Measurements from ENCODE around the gene ST3GAL5.
A peak's percentile ranks its signal among the peaks of the same experiment; 100 is the strongest.

ST3GAL5 gene

DNA sequence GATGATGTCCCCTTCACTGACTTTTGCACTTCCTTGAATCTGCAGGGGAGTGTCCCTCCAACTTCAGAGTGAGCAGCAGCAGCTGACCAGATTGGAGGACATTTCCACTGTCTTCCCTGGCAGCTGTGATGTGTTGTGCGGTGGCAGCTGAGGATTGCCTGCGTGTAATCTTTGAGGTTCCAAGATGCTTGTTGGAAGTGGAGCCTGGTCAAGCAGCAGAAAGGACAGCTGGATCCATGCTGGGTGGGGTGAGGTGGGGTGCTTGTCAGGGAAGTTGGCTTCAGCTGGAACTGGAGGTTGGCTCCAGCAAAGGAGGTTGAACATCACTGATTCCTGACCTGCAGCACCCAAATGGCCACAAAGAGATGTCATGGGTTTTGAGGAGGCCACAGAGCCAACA, 64.8 kb downstream of the ST3GAL5 start:
- Mint-ChIP-seq H3K4me3 (no peak overlapping the region), H3K36me3 (no peaks in the 10 kb centered on the region), H3K9me3 (no peaks in the 10 kb centered on the region), H3K27me3 (peaks cover 12% of the 10 kb centered on the region), H3K27ac (no peak overlapping the region), H3K4me1 (peaks cover 17% of the 10 kb centered on the region)
- ATAC-seq, result no peak

DNA sequence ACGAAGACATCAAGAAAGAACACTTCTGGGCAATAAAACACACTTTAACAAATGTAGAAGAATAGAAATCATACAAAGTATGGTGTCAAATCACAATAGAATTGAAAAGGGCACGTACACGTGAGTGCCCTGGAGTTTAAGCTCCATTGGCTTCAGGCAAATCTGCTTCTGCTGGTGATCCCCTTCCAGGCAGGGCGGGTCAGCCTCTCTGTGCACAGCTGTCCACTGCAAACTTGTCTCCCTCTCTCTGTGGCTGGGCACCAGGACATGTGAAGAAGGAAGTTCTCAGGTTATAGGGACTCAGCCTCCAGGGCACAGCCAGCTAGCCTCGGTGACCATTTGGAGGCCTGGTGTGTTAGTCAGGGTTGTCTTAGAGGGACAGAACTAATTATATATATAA, 66.0 kb downstream of the ST3GAL5 start:
- H3K27ac Mint-ChIP-seq, result no peak overlapping the region
- ATAC-seq, result no peak
- H3K27me3 Mint-ChIP-seq, result peaks cover 17% of the 10 kb centered on the region
- H3K9me3 Mint-ChIP-seq, result no peaks in the 10 kb centered on the region
- H3K4me1 Mint-ChIP-seq, result peaks cover 11% of the 10 kb centered on the region
- no peaks in the 10 kb centered on the region for H3K36me3 Mint-ChIP-seq
- no peak overlapping the region for H3K4me3 Mint-ChIP-seq

DNA sequence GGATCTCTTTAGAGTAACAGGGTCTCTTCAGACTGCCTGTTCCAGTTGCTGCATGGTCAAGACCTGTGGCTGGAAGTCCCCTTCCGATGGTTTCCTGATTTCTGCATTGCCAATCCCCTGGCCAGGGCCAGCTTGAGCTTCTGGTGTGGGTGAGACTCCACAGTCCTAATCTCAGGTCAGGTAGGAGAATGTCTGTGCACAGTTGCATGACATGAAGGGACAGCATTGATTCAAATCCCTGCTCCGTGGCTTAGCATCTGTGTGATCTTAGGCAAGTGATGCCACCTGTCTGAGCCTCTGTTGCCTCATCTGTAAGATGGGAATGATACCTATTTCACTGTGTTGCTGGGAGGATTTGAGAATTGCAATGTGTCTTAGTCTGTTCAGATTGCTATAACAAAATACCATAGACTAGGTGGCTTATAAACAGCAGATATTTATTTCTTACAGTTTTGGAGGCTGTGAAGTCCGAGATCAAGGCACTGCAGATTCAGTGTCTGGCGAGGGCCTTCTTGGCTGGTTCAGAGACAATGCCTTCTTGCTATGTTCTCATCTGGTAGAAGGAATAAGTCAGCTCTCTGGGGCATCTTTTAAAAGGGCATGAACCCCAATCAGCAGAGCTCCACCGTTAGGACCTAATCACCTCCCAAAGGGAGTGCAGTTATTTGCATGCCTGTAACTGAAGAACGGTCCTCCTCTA, 68.8 kb downstream of the ST3GAL5 start:
- H3K36me3 Mint-ChIP-seq, result no peaks in the 10 kb centered on the region
- peaks cover 21% of the 10 kb centered on the region for H3K27me3 Mint-ChIP-seq
- ATAC-seq, result no peak

DNA sequence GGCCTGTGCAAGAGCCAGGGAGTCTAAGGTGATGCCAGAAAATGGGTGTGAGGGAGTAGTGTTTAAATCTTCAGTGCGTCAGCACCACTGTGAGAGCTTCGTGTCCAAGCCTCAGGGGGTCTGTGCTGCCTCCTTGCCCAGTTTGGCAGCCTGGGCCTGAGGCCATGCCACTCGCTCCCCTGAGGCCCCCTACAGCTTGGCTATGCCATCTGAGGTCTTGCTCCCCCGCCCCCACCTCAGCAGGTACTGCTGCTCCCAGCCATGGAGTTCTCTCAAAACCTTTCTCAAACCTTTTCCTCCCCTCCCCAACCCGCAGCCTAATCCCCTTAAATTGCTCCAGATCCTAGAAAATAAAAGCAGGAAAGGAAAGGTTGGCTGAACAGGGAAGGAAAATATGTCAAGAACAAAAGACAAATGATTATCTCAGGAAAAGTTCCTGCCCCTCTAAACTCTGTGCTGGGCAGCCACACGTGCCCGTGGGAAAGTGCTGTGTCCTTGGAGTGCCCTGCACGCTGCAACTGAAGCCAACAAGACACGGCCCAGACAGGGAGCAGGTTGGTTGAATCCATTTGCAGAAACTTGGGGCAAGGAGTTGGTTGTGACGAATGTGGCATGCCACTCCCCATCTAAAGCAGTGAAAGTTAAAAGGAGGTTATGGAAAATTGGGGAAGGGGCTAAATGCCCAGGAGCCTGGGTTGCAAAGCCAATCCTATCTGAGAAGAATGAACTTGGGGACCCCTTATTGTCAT, 73.8 kb downstream of the ST3GAL5 start:
- Mint-ChIP-seq H3K9me3 (no peaks in the 10 kb centered on the region), H3K27me3 (peaks cover 52% of the 10 kb centered on the region)

More for the DNA sequence above, 68.8 kb downstream of the ST3GAL5 start:
- H3K9me3 Mint-ChIP-seq, result no peaks in the 10 kb centered on the region
- no peak overlapping the region for H3K27ac Mint-ChIP-seq
- no peaks in the 10 kb centered on the region for H3K4me1 Mint-ChIP-seq
- H3K4me3 Mint-ChIP-seq, result no peak overlapping the region

DNA sequence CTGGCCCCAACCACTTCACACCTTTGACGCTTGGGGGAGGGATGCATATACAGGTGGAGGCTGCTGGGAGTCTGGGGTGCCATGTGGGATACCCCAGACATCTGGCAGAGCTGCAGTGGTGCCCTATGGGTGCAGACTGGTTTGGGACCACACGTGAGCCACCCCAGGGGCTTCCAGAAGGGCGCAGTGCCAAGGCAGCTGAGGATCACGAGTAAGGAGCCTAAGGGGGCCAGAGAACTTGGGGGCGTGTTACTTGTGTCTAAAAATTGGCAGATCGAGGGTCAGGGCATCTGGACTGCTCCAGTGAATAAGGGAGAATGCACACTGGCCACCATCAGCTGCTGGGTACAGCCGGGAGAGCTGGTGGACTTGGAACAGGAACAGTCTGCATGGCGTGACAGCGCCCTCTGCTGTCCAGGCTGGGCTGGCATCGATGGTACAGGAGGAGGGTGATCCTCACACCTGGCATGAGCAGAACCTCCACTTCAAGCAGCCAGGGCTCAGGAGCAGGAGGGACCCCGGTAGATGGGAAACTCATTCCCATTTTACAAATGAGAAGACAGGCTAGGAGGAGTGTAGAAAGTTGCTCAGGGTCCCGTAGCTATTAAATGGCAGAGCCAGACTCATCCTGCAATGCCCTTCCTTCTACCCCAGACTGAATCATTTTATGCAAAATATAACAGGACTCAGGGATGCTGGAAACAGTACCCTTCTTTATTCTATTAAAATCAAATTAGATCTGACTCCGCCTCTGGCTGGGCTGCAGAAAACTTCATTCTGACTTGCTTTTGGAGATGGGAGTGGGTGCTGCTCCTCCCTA, 74.6 kb downstream of the ST3GAL5 start:
- H3K4me3 Mint-ChIP-seq, result no peak overlapping the region
- ATAC-seq, result peak; percentile 89
- H3K9me3 Mint-ChIP-seq, result no peaks in the 10 kb centered on the region
- H3K36me3 Mint-ChIP-seq, result no peaks in the 10 kb centered on the region
- H3K27me3 Mint-ChIP-seq, result peaks cover 53% of the 10 kb centered on the region
- H3K4me1 Mint-ChIP-seq, result peaks cover 8% of the 10 kb centered on the region
- H3K27ac Mint-ChIP-seq, result no peak overlapping the region

More for the DNA sequence above, 73.8 kb downstream of the ST3GAL5 start:
- H3K4me3 Mint-ChIP-seq, result no peak overlapping the region
- H3K4me1 Mint-ChIP-seq, result peaks cover 8% of the 10 kb centered on the region
- H3K27ac Mint-ChIP-seq, result no peak overlapping the region
- no peak for ATAC-seq
- no peaks in the 10 kb centered on the region for H3K36me3 Mint-ChIP-seq

DNA sequence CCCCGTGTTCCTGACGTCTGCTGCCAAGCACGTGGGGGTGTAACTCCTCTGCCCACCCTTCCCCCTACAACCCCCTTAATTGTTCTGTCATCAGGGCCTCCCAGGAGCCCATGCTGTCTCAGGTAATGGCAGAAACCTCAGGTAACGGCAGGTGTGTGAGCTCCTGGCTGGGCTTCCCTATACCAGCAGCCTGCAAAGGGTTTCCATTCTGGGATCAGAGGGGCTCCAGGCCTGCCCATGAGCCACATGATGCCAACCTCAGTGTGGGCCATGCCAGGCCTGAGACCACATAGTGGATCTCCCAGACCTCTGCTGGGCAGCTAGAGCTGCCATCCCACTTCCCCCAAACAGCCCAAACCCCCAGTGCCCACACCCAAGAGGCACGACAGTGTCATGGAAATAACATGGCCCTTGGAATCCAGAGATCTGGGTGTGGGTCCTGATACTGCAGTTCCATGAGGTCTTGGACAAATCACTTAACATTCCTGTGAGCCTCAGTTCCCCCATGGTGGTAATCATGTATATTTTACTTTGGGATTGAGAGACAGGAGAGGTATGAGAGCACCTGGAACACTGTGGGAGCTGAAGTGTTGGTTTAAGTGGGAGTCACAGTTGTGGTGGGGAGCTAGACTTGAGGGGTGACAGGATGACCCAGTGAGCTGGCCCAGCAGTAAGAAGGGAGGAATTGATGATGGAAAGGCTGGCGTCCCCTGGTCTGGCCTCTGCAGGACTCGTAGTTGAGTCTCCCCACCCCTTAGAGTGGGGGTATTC, 75.4 kb downstream of the ST3GAL5 start:
- no peaks in the 10 kb centered on the region for H3K9me3 Mint-ChIP-seq
- H3K27ac Mint-ChIP-seq, result no peak overlapping the region
- H3K36me3 Mint-ChIP-seq, result no peaks in the 10 kb centered on the region
- H3K4me1 Mint-ChIP-seq, result peaks cover 8% of the 10 kb centered on the region
- H3K27me3 Mint-ChIP-seq, result peaks cover 53% of the 10 kb centered on the region
- no peak for ATAC-seq
- H3K4me3 Mint-ChIP-seq, result no peak overlapping the region

DNA sequence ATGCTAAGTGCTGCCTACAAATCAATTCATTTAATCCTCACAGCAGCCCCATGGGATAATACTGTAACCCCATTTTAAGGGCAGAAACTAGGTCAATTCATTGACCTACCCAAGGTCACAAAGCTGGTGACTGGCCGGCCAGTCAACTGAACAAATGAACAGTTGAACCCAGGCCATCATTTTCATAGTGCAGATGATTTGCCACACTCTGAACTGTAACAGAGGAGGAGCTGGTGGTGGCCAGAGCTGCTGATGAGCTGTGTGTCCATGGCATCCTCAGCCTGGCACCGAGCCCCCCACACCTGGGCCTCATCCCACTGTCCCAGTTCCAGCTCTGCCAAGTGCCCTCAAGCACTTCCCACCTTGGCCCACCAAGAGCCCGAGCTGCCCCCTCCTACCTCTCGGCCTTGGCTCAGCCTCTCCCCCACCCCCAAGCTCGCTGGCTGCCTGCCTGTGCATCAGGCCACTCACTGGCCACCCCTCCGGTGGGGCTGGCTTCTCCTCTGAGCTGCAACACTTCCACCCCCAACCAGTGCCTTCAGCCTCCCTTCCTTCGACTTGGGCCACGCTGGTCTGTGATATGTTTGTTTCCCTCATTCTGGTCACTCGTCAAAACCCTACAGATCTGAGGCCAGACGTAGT, 76.6 kb downstream of the ST3GAL5 start:
- Mint-ChIP-seq H3K36me3 (no peaks in the 10 kb centered on the region), H3K27ac (no peak overlapping the region), H3K4me3 (no peak overlapping the region), H3K9me3 (no peaks in the 10 kb centered on the region), H3K27me3 (peaks cover 44% of the 10 kb centered on the region), H3K4me1 (peaks cover 8% of the 10 kb centered on the region)
- no peak for ATAC-seq

DNA sequence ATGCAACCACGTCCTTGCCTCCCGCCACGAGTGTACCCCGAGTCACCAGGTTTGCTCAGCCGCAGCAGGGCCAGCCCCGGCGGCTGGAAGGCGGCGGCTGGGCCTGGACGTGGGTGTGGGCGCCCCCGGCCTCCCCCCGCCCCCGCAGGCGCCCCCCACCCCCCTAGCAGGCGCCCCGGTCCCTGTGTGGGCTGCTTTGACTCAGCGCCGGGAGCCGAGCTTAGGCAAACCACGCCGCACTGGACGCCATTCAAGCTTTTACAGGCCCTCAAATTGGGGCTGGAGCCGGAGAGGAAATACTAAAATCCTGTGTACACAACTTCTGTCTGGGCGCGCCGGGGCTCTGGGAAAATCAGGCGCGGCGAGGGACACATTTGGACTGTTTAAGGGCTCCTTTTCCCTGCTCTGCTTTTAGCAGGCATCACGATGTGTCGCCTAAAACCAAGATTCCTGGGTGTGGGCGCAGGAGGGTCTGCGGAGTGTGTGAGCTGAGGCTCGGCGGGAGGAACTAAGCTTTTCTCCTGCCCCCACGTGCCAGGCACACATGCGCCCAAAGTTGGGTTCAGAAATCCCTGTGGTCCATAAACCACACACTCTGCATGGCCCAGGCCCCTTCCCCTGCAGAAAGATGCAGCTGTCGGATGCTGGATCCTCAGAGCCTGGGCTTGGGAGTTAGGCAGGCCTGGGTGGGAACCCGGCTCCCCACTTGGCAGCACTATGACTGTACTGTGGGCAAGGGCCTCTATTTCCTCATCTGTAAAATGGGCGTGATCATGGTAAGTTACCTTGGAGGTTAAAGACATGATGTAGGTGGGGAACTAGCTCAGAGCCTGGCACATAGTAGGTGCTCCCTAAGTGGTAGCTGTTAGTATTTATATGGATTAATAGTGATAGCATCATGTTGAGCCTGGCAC, 77.4 kb downstream of the ST3GAL5 start:
- Mint-ChIP-seq H3K4me3 (no peak overlapping the region), H3K36me3 (no peaks in the 10 kb centered on the region), H3K9me3 (no peaks in the 10 kb centered on the region), H3K27ac (no peak overlapping the region), H3K27me3 (peaks cover 44% of the 10 kb centered on the region), H3K4me1 (peaks cover 8% of the 10 kb centered on the region)
- ATAC-seq, result no peak

DNA sequence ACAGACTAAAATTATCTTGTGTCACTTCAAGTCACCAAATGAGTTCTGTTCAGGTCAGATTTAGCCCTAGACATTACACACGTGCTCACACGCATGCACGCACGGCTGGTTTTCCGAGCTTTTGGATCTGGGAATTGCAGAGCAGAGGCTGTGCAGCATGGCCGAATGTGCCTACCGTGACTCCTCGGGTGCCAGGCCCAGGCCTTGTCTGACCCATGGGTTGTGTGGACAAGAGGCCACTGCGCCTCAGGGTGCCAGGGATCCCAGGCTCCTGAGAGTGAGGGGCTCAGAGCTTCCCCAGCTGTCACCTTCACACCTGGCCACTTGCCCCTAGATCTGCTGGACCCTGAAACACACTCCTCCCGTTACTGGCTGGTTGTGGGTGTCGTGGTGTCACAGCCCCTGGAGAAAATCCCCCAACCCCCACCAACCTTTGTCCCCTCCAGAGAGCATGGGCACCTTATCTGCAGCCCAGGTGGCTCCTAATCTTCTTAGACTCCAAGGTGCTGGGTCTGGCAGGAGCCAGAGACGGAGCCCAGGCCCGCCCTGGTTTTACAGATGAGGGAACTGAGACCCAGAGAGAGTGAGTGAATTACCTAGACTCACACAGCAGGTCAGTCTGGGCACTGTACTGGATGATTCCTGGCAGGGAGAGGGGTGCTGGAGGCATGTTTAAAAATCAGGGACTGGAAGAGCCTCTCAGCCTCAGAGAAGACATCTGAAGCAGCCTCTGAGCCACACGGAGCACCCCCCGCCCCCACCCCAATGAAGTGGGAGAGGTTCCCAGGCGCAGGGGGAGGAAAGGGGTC, 78.2 kb downstream of the ST3GAL5 start:
- ATAC-seq, result no peak
- Mint-ChIP-seq H3K4me3 (no peak overlapping the region), H3K4me1 (peaks cover 8% of the 10 kb centered on the region), H3K27ac (no peak overlapping the region), H3K36me3 (no peaks in the 10 kb centered on the region), H3K27me3 (peaks cover 44% of the 10 kb centered on the region), H3K9me3 (no peaks in the 10 kb centered on the region)

DNA sequence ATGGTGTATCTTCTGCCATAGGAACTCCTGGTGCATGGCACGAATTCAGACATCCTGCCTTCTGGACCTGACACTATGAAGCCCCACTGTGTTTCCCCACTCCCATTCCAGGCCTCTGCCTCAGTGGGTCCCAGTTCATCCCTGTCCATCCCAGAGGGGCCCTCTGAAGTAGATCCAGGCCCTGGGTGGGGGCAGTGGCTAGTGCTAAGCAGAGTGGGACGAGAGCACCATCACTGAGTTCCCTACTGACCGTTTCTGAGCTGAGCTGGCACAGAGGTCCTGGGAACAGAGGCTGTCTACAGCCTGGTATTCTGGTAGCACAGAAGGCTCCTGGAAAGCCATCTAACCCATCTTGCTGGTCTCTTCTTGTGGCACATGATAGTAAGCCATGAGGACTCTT, 81.0 kb downstream of the ST3GAL5 start:
- no peak for ATAC-seq
- H3K4me1 Mint-ChIP-seq, result no peaks in the 10 kb centered on the region
- no peaks in the 10 kb centered on the region for H3K36me3 Mint-ChIP-seq
- no peak overlapping the region for H3K4me3 Mint-ChIP-seq
- H3K27me3 Mint-ChIP-seq, result peaks cover 29% of the 10 kb centered on the region
- no peaks in the 10 kb centered on the region for H3K9me3 Mint-ChIP-seq
- no peak overlapping the region for H3K27ac Mint-ChIP-seq

DNA sequence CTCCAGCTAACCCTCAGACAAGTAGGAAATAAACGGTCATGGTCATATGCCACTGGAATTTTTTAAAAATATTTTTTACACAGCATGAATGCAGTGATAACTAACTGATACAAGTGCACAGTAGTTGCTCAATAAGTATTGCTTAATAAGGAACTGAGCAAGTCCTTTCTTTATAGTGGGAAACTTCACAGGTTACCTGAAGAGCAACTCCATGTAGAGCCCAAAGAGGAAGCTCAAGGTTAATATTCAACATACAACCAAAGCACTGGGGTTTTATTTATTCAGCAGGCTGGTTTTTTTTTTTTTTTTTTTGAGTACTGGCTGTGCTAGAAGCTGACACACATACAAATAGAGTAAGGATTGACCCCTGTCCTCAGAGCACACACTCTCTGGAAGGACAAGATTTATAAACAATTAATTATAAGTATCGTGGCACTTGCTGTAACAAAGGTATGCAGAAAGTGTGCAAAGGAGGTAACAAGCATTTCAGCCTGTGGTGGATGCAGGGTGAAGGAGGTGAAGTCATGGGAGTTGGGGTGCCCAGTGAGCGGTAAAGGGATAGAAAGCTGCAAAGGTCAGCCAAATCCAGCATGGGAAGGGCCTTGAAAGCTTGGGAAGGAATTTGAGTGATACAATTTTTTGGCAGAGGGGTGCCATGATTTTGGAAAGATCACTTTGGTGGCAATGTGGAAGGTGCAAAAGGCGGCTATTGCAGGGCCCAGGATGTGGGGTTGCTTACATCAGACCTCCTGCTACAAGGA, 82.3 kb downstream of the ST3GAL5 start:
- peaks cover 17% of the 10 kb centered on the region for H3K27me3 Mint-ChIP-seq
- no peaks in the 10 kb centered on the region for H3K9me3 Mint-ChIP-seq
- no peak for ATAC-seq
- no peaks in the 10 kb centered on the region for H3K4me1 Mint-ChIP-seq
- H3K4me3 Mint-ChIP-seq, result no peak overlapping the region
- H3K36me3 Mint-ChIP-seq, result no peaks in the 10 kb centered on the region
- no peak overlapping the region for H3K27ac Mint-ChIP-seq

DNA sequence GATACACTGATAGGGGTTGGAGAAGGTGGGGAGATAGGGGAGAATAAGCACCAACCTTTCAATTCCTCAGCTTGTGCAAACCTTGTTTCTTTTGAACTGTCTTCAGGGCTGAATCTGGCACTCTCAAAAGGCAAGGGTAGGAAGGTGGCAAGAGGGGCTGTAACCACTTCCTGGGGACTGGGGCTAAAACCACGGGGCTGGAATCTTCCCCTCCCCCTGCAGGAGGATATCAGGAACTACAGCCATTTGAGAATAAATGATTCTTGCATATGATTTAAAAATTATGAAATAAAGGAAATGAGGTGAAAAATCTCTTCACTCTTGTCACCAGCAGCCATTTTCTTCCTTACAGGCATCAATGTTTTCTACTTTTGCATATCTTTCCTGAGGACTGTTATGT, 84.2 kb downstream of the ST3GAL5 start:
- Mint-ChIP-seq H3K36me3 (no peaks in the 10 kb centered on the region), H3K4me1 (no peaks in the 10 kb centered on the region), H3K9me3 (peaks cover 2% of the 10 kb centered on the region), H3K27me3 (peaks cover 5% of the 10 kb centered on the region), H3K4me3 (no peak overlapping the region), H3K27ac (no peak overlapping the region)
- no peak for ATAC-seq
